Measurements from ENCODE around the gene JAZF1.

Gene JAZF1

DNA sequence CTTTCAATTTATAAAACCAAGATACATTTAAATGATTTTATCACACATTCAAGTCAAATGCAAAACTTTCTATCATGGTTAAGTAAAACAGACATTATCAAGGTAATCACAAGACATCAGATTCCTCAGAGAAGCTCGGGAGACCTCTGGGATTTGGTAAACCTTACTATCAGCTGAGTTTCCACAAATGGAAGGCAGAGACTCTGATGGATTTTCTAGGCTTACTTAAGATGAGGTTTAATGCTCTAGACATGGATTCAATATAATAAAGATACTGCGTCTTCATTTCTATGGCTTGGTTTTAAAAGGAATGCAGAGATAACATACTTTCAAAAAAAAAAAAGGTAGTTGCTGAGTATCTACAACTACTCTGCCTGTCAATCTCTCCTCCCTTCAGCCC lies 171.7 kb downstream of the JAZF1 start:
- no peak for DNase-seq (ENCODE audit: low read depth in 2 of 2)

DNA sequence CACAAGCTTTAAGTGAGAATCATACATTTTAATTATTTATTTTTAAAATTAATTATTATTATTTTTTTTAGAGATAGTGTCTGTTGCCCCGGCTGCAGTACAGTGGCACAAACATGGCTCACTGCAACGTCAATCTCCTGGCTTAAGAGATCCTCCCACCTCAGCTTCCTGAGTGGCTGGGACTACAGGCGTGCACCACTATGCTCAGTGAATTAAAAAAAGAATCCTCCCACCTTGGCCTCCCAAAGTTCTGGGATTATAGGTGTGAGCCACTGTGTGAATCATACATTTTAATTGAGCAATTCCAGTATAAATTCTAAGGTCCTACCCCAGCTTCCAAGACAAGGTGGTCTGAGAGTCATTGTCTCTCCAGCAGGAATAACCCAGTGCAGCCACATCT lies 172.4 kb downstream of the JAZF1 start:
- no peak for DNase-seq (ENCODE audit: low read depth in 2 of 2)

- no peak for DNase-seq (ENCODE audit: low read depth in 2 of 2)
Observed at GRCh38 chr7:28006491-28006890, 174.1 kb downstream of the JAZF1 start.

DNA sequence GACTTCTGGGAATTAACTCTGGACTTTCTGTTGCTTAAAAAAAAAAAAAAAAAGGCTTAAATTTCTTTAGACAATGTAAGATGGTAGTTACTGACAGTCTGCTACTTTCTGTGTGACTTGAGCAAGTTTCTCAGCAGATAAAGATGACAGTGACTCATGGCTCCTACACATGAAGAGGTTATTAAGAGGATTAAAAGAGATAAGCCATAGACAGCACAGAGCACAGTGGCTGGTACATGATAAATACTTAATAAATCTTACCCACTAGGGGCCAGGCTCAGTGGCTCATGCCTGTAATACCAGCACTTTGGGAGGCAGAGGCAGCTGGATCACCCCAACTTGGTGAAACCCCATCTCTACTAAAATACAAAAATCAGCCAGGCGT lies 174.8 kb downstream of the JAZF1 start:
- no peak for DNase-seq (ENCODE audit: low read depth in 2 of 2)

GRCh38 chr7:28005075-28005846 lies 175.3 kb downstream of the JAZF1 start:
- DNase-seq (ENCODE audit: low read depth in 2 of 2) = no peak

DNA sequence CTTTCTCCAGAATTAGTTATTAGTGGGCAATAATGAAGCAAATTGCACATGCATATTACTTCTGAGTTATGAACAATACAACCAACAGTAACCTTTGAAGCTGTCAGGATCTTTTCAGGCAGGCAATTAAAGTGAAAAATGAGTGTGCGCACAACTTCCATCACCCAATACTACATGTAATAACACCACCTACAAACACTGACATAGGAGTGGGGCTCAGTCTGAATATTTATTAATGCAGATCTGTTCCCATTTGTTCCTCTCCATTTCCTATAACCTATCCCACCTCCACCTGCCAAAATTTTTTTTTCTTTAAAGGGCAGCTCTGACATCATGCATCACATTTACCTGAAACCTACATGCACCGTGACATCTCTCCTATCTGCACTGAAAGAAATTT lies 177.2 kb downstream of the JAZF1 start:
- DNase-seq (ENCODE audit: low read depth in 2 of 2) = no peak

- no peak for DNase-seq (ENCODE audit: low read depth in 2 of 2)
Observed at GRCh38 chr7:28002638-28003037, 178.0 kb downstream of the JAZF1 start.

DNA sequence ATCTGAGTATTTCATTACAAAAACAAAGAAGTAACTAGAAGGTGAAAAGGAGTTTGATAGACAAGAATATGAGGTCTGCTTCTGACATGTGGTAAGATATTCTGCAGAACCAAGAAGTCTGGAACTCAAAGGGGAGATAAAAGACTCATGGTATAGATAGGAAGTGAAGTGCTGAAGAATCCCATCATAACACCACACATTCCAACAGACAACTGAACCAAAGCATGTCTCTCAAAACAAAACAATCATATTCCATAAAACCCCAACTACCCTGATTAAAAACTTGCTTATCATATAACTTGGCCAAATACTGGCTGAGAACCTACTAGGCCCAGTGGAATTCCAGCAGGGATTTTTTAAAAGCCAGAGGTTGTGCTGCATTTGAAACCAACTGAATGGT lies 178.7 kb downstream of the JAZF1 start:
- DNase-seq (ENCODE audit: low read depth in 2 of 2) = no peak

DNA sequence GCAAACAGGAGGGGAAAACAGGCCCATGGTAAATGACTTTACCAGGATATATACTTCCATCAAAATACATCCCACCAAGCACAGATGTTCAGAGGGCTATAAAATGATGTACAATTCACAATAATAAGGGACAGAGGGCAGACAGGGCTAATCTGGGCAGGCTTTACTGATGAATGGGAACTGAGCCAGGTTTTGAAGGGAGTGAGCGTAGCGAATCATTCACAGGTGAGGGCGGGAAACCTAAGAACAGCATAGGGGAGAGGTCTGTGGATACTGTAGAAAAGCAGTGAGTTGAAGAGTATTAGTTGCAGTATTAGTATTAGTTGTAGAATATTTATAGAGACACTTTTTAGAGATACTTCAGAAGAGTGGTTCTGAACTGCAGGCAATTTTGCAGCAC lies 180.8 kb downstream of the JAZF1 start:
- no peak for DNase-seq (ENCODE audit: low read depth in 2 of 2)

- DNase-seq (ENCODE audit: low read depth in 2 of 2) = no peak
Observed at GRCh38 chr7:27998382-27998781, 182.2 kb downstream of the JAZF1 start.

DNA sequence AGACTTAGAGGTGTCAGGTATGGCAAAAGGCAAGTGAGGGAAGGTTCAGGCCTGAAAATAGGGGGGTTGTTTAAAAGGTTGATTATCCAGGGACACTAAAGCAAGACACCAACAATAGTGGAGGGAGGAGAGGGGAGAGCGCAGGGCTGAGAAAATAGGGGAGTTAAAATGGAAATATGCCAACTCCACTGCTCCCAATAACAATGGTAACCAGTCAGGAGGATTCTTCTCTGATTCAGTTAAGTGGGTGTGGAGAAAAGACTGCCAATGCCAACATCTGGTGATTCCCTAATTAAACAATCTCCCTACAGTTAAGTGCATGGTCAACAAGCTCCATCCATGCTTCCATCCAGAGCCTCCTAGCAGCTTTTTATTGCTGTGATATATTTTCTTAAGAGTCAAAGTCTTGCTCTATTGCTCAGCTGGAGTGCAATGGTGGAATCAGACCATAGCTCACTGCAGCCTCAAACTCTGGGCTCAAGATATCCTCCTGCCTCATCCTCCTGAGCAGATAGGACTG lies 183.3 kb downstream of the JAZF1 start:
- DNase-seq (ENCODE audit: low read depth in 2 of 2) = no peak

DNA sequence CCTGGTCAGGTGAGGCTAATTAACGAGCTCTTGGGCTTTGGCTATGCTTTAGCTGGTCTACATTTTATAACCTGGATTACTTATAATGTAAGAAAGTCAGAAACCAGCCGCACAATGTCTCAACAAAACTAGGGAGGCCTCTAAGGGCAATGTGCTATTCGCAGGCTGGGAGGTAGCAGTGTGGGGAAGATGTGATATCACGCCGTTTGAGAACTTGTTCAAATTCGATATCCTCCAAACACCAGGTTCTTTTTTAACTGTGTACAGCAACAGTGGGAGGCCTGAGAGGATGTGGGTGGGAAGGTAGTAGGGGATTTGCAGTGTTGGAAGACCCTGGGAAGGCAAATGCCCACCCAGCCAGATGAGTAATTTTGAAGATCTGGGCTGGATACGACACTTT lies 184.5 kb downstream of the JAZF1 start:
- DNase-seq (ENCODE audit: low read depth in 2 of 2) = no peak

DNA sequence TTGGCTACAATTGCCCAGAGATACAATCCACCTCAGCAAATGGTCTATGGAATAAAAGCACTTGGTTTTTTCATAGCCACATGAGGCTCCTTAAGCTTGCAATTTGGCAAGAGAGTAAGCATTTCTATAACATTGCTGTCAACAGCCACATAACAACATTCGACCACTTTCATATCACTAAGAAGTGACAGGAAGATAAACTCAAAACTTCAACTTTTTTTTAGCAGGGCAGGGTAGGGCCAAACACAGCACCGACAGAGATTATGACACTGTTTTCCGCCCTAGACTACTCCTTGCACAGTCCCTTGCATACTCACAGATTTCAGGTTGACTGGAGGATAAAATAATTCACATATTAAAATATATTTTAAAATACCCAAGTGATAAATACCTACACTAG lies 185.4 kb downstream of the JAZF1 start:
- DNase-seq (ENCODE audit: low read depth in 2 of 2) = no peak

GRCh38 chr7:27994639-27995038 lies 186.0 kb downstream of the JAZF1 start:
- DNase-seq (ENCODE audit: low read depth in 2 of 2) = no peak

DNA sequence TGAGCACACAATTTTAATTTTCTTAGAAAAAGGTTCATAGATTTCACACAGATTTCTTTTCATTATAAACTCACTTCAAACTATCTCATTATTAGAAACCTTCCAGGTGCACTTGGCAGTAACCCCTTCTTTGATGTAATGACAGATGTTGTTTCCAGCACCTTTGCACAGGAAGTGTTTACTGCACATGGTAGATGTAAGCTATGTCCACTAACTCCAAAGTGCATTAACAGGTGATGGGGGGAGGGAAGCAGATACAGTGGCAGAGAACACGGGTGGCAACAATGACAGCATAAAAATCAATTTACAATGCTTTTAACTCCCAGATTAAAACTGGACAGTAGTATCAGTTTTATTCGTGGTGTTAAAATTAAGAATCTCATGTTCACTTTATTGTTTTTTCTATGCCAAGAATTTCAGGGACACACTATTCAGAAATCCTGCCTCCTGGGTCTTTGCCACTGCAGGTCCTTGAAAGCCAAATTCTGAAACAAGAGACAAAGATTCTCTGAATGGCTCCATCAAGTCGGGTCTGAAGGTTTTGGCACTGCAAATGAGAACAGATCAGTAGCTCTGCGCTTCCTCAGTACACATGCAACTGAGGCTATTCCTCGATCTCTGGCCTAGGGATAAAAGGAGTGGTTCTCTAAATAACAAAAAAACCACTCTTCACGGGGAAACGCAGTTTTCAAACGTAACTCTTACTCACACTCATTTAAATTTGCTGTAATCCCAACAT lies 187.7 kb downstream of the JAZF1 start:
- DNase-seq (ENCODE audit: low read depth in 2 of 2) = no peak

DNA sequence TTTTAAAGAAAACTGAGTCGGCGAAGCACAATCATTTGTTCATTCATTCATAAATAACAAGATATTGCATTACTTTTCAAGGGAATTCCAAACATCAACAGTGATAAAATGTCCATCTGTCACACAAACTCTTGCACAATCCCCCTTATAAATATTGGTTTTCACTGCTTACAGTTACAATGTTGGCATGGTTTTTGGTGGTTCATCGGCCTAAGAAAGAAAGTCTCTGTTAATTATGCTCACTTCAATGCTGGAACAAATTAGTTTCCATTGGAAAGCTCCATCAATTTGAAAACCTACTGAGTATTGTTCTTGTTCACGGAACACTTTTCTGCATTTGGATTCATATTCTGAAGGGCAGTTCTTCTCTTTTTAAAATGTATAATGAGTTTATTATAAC lies 188.5 kb downstream of the JAZF1 start:
- DNase-seq (ENCODE audit: low read depth in 2 of 2) = no peak

DNA sequence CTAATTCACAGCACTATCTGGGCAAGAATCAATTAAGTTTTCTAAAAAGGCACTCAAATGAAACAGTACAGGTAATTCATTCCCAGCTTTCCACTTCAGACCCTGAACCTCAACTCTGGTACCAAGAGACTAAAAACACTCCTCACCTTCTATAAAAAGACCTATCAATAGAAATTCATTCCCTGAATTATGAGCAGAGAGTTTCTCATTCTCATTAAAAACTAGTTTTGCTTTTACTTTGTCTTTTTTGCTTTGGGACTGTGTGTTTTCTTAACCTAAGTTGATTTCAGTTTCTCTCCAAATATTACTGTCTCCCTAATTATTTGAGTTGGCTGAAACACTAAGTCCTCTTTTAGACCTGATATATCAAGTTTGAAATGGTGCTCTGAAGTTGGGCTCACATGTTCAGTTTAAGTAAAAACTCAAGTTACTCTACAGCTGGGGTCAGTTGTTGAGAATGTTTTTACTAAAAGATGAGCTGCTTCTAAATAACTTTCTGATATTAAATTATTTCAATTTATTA lies 189.5 kb downstream of the JAZF1 start:
- no peak for DNase-seq (ENCODE audit: low read depth in 2 of 2)

DNA sequence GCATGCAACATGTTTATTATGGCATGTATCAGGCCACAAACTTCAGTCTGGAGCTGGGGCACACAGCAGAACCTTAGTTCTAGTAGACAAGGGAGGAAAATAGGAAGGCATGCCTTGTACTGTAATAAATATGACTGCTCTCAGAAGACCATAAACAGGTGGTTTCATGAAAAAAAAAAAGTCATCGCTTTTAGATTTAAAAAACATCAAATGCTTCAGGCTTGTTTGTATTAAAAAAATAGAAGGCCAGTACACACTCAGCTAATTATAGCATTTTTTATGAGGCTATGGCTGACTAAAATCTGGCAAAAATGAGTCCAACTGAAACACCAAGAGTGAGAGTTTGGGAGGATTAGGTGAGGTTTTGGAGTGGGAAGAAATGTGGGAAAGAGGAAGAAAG lies 204.1 kb downstream of the JAZF1 start:
- no peak for DNase-seq (ENCODE audit: low read depth in 2 of 2)

- DNase-seq (ENCODE audit: low read depth in 2 of 2) = no peak
Observed at GRCh38 chr7:27973625-27974024, 207.0 kb downstream of the JAZF1 start.

- no peak for DNase-seq (ENCODE audit: low read depth in 2 of 2)
Observed at GRCh38 chr7:27972276-27972675, 208.3 kb downstream of the JAZF1 start.

DNA sequence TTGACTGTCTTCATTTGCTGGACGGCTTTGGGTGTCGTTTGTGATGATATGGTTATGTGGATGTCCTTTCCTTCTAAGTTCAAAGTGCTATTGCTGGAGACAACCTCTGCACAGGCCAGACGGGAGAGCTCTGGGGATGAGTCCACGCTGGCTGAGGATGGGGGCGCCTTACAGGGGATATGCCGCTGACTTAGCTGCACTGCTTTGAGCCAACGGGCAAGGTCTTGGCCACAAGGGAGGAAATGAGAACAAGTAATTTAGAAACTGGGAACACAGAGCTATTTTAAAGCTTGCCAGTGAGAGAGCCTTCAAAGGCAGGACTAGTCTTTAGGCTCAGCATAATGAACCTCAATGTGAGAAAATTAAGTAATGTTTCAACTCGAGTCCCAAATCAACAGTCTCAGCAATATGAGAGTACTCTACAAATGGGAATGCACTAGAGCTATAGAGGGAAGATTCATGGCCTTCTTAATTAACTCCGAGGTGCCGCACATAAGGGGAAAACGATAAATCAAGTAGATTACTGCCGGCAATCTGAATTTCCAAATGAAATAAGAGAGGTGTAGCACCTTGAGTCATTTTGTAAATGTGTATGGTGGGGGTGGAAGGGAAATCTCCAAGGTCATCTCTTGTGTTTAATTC lies 209.3 kb downstream of the JAZF1 start:
- no peak for DNase-seq (ENCODE audit: low read depth in 2 of 2)

DNA sequence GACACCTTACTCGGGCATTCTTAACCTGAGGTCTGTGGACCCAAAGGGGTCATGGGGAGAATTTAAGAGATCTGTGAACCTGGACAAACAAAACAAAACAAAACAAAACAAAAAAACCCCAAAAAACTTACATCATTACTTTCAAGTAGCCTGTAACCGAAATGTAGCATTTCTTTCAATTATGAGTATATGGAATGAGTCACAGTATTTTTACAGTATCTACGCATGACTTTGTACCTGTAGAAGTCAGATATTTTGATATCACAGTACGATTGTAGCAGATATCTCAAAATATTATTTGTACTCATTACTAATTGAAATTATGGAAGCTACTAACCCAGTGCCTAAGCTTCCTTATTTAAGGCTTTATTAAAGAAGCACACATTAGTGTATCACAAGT lies 210.2 kb downstream of the JAZF1 start:
- DNase-seq (ENCODE audit: low read depth in 2 of 2) = no peak

- no peak for DNase-seq (ENCODE audit: low read depth in 2 of 2)
Observed at GRCh38 chr7:27969346-27969745, 211.2 kb downstream of the JAZF1 start.

Measured in stimulated activated CD8-positive, alpha-beta memory T cell treated with anti-CD3 and anti-CD28 coated beads, Interleukin-15, amount 100 ng/mL, for 4 hours (primary cell).